NCI-H2081 (cell line): Measurements from ENCODE around the gene SLC17A5.
"Not testable (repeated sequence)": the region's sequence is repeated elsewhere in the genome, so short reads cannot be mapped to it uniquely, and the experiment has no call there.

Source experiments
- DNase-seq, 2 experiments: peaks; one replicate each; lab custom pipeline; 2025; lab: John Stamatoyannopoulos, UW

SLC17A5 gene

GRCh38 chr6:73565767-73566485, 87.9 kb downstream of the SLC17A5 start:
- DNase-seq: no peak

GRCh38 chr6:73564578-73565345, 89.0 kb downstream of the SLC17A5 start:
- no peak for DNase-seq

- no peak for DNase-seq
Observed at GRCh38 chr6:73562558-73562957, 91.2 kb downstream of the SLC17A5 start.

DNA sequence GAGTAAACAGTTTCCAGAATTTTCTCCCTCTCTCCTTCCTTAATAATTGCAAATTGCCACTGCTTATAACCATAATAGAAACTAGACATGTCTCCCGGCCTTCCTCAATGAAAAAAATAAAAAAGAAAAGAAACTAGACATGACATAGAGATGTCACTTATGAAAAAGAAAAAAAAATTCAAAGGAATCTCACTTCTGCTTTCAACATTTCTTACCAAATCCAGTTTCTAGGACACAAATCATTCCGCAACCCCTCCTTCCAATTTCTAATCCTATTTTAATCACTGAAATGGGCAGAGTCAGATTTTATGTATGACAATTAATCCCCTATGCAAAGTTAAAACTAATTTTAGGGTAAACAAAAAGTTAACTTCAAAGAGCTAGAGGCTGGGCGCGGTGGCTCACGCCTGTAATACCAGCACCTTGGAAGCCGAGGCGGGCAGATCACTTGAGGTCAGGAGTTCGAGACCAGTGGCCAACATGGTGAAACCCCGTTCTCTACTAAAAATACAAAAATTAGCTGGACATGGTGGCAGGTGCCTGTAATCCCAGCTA, 92.9 kb downstream of the SLC17A5 start:
- DNase-seq: no peak

DNA sequence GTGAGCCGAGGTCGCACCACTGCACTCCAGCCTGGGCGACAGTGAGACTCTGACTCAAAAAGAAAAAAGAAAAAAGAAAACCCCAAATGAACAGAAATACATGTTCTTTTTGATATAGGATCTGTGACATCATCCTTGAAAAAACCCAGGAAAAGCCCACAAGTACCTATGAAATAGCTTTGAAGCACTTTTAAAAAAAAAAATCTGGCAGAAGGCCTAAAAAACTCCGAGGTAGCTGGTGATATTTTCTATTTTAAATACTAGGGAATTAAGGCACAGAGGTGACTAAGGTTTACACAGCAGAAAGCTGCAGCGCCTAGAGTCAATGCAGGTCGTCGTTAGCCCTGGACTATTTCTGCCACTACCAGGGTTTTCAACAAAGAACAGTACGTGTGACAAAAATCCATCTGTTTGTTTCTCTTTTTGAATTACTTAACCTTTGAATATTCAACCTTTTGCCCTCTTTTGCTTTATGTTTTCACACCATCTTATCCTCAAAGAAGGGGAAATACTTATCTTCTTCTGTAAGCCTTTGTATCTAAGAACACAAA, 93.5 kb downstream of the SLC17A5 start:
- peak in 1 of 2 experiments; percentile 13 for DNase-seq

GRCh38 chr6:73559399-73559794, 94.4 kb downstream of the SLC17A5 start:
- not testable (repeated sequence) for DNase-seq

- no peak for DNase-seq
Observed at GRCh38 chr6:73558624-73559398, 95.0 kb downstream of the SLC17A5 start.

- no peak for DNase-seq
Observed at GRCh38 chr6:73556836-73557235, 97.0 kb downstream of the SLC17A5 start.

DNA sequence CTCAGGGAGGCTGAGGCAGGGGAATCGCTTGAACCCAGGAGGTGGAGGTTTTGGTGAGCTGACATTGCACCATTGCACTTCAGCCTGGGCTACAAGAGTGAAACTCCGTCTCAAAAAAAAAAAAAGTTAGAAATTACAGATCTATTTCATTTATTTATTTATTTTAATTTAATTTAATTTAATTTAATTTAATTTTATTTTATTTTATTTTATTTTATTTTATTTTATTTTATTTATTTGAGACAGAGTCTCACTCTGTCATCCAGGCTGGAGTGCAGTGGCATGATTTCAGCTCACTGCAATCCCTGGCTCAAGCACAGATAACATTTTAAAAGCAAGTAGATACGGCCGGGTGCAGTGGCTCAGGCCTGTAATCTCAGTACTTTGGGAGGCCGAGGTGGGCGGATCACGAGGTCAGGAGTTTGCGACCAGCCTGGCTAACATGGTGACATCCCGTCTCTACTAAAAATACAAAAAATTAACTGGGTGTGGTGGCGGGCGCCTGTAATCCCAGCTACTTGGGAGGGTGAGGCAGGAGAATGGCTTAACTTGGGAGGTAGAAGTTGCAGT, 98.3 kb downstream of the SLC17A5 start:
- not testable (repeated sequence) for DNase-seq

GRCh38 chr6:73551115-73551514, 102.7 kb downstream of the SLC17A5 start:
- DNase-seq: not testable (repeated sequence)

- DNase-seq: no peak
Observed at GRCh38 chr6:73548458-73549446, 105.0 kb downstream of the SLC17A5 start.

- DNase-seq: no peak
Observed at GRCh38 chr6:73547036-73547435, 106.8 kb downstream of the SLC17A5 start.
